Endothelial cell (in vitro differentiated cells): ENCODE results near the gene SLC25A29. TPM values are rescaled to one million over a fixed set of nuclear protein-coding genes. Genes with fewer than 3 reads are reported as not detected.
A peak's percentile ranks its signal among the peaks of the same experiment; 100 is the strongest.
"Not testable (repeated sequence)": the region's sequence is repeated elsewhere in the genome, so short reads cannot be mapped to it uniquely, and the experiment has no call there.

Experiments
- DNase-seq: peaks from one replicate; pipeline ENCODE4 v3.0.0; 2021; ENCODE audit warnings: low spot score
- H3K27ac Mint-ChIP-seq: one replicate; pipeline ENCODE4 v1.8.0; 2021; ENCODE audit warnings: mixed read lengths, inconsistent platforms; ENCODE audit not compliant: unreplicated experiment
- H3K27me3 Mint-ChIP-seq: one replicate; pipeline ENCODE4 v1.8.0; 2021; ENCODE audit warnings: mild to moderate bottlenecking, moderate library complexity, mixed read lengths, inconsistent platforms; ENCODE audit not compliant: unreplicated experiment
- H3K36me3 Mint-ChIP-seq: one replicate; pipeline ENCODE4 v1.8.0; 2021; ENCODE audit warnings: mild to moderate bottlenecking, low read depth, mixed read lengths, inconsistent platforms; ENCODE audit not compliant: unreplicated experiment
- H3K4me1 Mint-ChIP-seq: one replicate; pipeline ENCODE4 v1.8.0; 2021; ENCODE audit warnings: mild to moderate bottlenecking, mixed read lengths, inconsistent platforms; ENCODE audit not compliant: unreplicated experiment
- H3K4me3 Mint-ChIP-seq: one replicate; pipeline ENCODE4 v1.8.0; 2021; ENCODE audit warnings: mild to moderate bottlenecking, mixed read lengths, inconsistent platforms; ENCODE audit not compliant: unreplicated experiment
- H3K9me3 Mint-ChIP-seq: one replicate; pipeline ENCODE4 v1.8.0; 2021; ENCODE audit warnings: mixed read lengths, inconsistent platforms; ENCODE audit not compliant: unreplicated experiment
- CTCF ChIP-seq: fragments of 200-600 bp; sonication (generic); IDR thresholded peaks from one replicate; pipeline ENCODE4 v1.5.0; 2021; ENCODE audit warnings: antibody characterized with exemption; ENCODE audit not compliant: unreplicated experiment
- total RNA-seq: library from RNA; stranded (reverse); fragmentation: NEBNext Ultra II Directional; extraction: Animal tissue kit (Norgen Biotek cat#: 25700); gene quantifications from one replicate; pipeline ENCODE4 v1.2.1, GENCODE V29; 2021; ENCODE audit not compliant: unreplicated experiment

SLC25A29 gene
- total RNA-seq, 1 donor from 2014 or later: 165 TPM

- peaks cover 15% of the 10 kb centered on the region for H3K4me1 Mint-ChIP-seq
- DNase-seq: no peak
- peaks cover 23% of the 10 kb centered on the region for H3K27me3 Mint-ChIP-seq
- no peak for TF ChIP-seq CTCF
- no peak overlapping the region for H3K4me3 Mint-ChIP-seq
- H3K27ac Mint-ChIP-seq: no peak overlapping the region
- H3K36me3 Mint-ChIP-seq: peaks cover 5% of the 10 kb centered on the region
- no peaks in the 10 kb centered on the region for H3K9me3 Mint-ChIP-seq
Measured at GRCh38 chr14:100288382-100289185, 17.7 kb downstream of the SLC25A29 start.

GRCh38 chr14:100287998-100288295, 18.3 kb downstream of the SLC25A29 start:
- H3K4me1 Mint-ChIP-seq: peaks cover 15% of the 10 kb centered on the region
- DNase-seq, H3K9me3 Mint-ChIP-seq, H3K36me3 Mint-ChIP-seq, H3K27ac Mint-ChIP-seq, H3K4me3 Mint-ChIP-seq: not testable (repeated sequence)
- H3K27me3 Mint-ChIP-seq: peaks cover 24% of the 10 kb centered on the region

GRCh38 chr14:100287202-100287997, 18.8 kb downstream of the SLC25A29 start:
- Mint-ChIP-seq H3K9me3 (no peaks in the 10 kb centered on the region), H3K27ac (no peak overlapping the region), H3K4me1 (peaks cover 15% of the 10 kb centered on the region), H3K27me3 (peaks cover 24% of the 10 kb centered on the region), H3K4me3 (no peak overlapping the region), H3K36me3 (peaks cover 6% of the 10 kb centered on the region)
- no peak for TF ChIP-seq CTCF
- DNase-seq: no peak

GRCh38 chr14:100286484-100287191, 19.6 kb downstream of the SLC25A29 start:
- no peak for TF ChIP-seq CTCF
- Mint-ChIP-seq H3K27ac (no peak overlapping the region), H3K9me3 (no peaks in the 10 kb centered on the region), H3K4me1 (peaks cover 15% of the 10 kb centered on the region), H3K27me3 (peaks cover 23% of the 10 kb centered on the region), H3K4me3 (no peak overlapping the region), H3K36me3 (peaks cover 12% of the 10 kb centered on the region)
- no peak for DNase-seq

- Mint-ChIP-seq H3K27me3 (peaks cover 18% of the 10 kb centered on the region), H3K9me3 (no peaks in the 10 kb centered on the region), H3K4me3 (peak overlapping the region; percentile 87), H3K27ac (peak overlapping the region; percentile 67), H3K36me3 (peaks cover 12% of the 10 kb centered on the region), H3K4me1 (peaks cover 15% of the 10 kb centered on the region)
- no peak for TF ChIP-seq CTCF
- no peak for DNase-seq
Measured at GRCh38 chr14:100285913-100286400, 20.3 kb downstream of the SLC25A29 start.
